Frontal cortex (tissue), 4 donors: ENCODE measurements around the gene CTH. TPM values are rescaled to one million over a fixed set of nuclear protein-coding genes. Genes with fewer than 3 reads are reported as not detected.
A peak's percentile ranks its signal among the peaks of the same experiment; 100 is the strongest.
"Not testable (repeated sequence)": the region's sequence is repeated elsewhere in the genome, so short reads cannot be mapped to it uniquely, and the experiment has no call there.

Source experiments
- DNase-seq, 2 donors: peaks; one replicate each; pipeline ENCODE4 v3.0.0; 2012; ENCODE audit warnings: low spot score in 2 of 2
- FAIRE-seq: peaks from 2 replicates; lab custom pipeline; 2012; peaks lifted over from hg19 to GRCh38; lab: Jason Lieb, UNC
- total RNA-seq: library from RNA; depleted of rRNA; stranded (reverse); fragments of >200 nt; gene quantifications from one replicate; pipeline ENCODE4 v1.2.3, GENCODE V29; 2014
- donor health status: control.
- donor health status: control.
- donor health status: control.

CTH gene
- total RNA-seq, result 4.9 TPM

DNA sequence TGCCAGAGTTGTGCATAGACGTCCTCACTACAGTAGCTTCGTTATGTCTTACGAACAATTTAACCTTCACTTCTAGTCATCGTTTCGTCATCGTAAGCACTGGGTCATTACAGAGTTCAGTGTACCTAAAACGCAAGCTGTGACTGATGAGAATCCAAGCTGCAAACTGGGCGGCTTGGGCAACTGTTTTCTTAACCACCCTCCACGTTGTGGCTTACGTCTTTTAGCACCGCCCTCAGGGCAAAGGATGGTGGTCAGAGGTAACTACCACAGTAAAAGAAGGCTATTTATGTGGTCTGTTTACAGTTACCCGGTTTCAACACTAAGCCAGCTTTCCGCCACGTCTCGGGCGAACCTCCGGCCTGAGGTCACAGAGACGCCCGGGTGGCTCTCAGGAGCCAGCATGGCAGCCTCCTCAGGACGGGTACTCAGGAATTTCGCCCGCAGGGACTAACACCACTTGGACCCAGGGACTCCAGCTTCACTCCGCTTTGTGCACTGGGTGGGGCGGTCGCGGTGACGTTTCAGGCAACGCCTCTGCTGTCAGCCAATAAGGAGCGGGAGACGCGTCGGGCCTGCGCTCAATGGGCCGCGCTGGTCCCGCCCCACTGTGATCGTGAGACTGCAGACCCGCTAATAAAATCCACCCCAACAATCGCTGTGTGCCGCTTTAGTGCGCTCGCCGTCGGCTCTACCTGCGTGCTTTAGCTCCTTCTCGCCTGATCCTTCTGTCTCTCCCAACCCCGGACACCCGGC lies at the start of gene CTH:
TSS of gene CTH (plus strand) at position 665 of the 756 bp plus-strand sequence. CDS start 148 bp downstream, outside the sequence.
- DNase-seq (peak; percentile 75 to 91), FAIRE-seq (peak; percentile 48)

- DNase-seq, result no peak
- no peak for FAIRE-seq
Measured at GRCh38 chr1:70361727-70362398, 49.2 kb upstream of the CTH start.

- no peak for FAIRE-seq
- no peak for DNase-seq
Measured at GRCh38 chr1:70364439-70364838, 46.6 kb upstream of the CTH start.

DNA sequence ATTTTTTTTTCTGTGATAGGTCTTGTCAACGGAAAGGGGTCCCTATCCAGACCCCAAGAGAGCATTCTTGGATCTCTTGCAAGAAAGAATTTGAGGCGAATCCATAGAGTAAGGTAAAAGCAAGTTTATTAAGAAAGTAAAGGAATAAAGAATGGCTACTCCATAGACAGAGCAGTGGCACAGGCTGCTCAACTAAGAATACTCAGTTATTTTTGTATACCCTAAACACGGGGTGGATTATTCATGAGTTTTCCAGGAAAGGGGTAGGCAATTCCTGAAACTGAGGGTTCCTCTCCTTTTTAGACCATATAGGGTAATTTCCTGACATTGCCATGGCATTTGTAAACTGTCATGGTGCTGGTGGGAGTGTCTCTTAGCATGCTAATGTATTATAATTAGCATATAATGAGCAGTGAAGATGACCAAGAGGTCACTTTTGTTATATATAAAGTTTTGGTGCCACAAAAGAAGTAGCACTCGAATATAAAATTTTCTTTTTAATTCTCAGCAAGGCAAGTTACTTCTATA lies 44.6 kb upstream of the CTH start:
- FAIRE-seq, result not testable (repeated sequence)

DNA sequence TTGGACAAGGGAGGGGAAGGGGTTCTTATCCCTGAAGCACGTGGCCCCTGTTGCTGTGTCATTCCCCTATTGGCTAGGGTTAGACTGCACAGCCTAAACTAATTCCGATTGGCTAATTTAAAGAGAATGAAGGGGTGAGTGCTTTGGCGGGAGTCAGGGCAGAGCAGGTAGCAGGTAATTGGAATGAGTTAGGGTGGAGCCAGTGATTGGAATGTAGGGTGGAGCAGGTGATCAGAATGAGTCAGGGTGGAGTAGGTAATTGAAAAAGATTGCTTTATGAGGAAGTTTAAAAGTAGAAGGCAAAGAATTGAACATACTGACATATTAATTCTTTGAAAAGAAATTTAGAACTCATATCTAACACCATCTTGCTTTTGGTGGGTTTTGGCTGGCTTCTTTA lies 44.1 kb upstream of the CTH start:
- FAIRE-seq, DNase-seq: not testable (repeated sequence)

More for the DNA sequence above, 44.6 kb upstream of the CTH start:
- DNase-seq, result not testable (repeated sequence)

DNA sequence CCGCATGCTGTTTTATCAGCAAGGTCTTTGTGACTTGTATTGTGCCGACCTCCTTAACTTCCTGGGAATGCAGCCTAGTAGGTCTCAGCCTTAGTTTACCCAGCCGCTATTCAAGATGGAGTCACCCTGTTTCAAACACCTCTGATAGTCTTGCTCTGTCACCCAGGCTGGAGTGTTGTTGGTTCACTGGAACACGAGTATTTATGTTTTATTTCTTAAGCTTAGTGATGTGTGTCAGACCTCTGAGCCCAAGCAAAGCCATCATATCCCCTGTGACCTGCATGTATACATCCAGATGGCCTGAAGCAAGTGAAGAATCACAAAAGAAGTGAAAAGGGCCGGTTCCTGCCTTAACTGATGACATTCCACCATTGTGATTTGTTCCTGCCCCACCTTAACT lies 43.7 kb upstream of the CTH start:
- not testable (repeated sequence) for DNase-seq, FAIRE-seq

DNA sequence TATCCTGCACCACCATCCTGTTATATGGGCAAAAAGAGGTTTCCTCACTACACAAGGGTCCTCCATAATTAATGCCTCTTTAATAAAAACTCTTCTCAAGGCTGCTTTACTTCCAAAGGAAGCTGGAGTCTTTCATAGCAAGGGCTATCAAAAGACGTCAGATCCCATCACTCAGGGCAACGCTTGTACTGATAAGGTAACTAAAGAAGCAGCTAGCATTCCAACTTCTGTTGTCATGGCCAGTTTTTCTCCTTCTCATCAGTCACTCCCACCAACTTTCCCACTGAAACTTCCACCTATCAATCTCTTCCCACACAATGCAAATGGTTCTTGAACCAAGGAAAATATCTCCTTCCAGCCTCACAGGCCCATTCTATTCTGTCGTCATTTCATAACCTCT lies 39.5 kb upstream of the CTH start:
- not testable (repeated sequence) for FAIRE-seq, DNase-seq

DNA sequence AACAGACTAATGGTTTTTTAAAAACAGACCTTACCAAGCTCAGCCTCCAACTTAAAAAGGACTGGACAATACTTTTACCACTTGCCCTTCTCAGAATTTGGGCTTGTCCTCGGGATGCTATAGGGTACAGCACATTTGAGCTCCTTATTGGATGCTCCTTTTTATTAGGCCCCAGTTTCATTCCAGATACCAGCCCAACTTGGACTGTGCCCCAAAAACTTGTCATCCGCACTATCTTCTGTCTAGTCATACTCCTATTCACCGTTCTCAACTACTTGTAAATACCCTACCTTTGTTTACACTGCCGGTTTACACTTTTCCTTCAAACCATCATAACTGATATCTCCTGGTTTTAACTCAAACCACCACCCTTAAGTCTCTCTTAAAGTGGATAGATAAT lies 38.6 kb upstream of the CTH start:
- DNase-seq (no peak), FAIRE-seq (no peak)

DNA sequence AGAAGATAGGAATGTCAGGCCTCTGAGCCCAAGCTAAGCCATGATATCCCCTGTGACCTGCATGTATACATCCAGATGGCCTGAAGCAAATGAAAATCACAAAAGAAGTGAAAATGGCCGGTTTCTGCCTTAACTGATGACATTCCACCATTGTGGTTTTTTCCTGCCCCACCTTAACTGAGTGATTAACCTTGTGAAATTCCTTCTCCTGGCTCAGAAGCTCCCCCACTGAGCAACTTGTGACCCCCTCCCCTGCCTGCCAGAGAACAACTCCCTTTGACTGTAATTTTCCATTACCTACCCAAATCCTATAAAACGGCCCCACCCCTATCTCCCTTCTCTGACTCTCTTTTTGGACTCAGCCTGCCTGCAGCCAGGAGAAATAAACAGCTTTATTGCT lies 37.5 kb upstream of the CTH start:
- FAIRE-seq, DNase-seq: not testable (repeated sequence)

DNA sequence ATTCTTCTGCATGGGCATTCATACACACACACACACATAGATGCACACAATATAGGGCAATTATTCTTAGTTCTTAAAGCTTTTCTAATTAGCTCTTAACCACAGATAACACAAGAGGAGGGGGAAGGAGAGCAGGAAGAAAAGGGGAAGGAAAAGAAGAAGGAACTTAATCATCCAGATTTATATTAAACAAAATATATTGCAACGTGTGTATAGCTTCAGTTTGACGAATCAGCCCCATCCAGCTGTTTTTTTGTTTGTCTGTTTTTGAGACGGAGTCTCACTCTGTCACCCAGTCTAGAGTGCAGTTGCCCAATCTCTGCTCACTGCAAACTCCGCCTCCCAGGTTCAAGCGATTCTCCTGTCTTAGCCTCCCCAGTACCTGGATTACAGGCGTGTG lies 34.9 kb upstream of the CTH start:
- no peak for FAIRE-seq
- DNase-seq, result no peak

DNA sequence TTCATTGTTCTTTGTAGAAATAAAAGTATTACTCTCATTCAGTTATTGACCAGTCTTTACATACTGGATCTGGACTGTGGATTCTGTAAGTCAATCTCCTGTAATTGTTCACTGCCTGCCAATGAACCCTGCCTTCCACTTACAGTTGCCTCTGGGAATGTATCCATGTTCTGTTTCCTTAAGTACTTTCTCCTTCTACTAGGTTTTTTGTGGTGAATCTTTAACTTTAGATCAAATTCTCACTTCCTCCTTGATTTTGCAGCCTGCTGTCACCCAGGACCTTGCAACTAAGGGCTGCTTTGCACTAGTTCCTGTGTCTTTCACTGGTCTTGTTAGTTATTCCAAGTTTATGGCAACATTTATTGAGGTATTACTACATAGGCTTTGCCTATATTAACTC lies 28.4 kb upstream of the CTH start:
- FAIRE-seq, result no peak
- DNase-seq, result no peak

- FAIRE-seq, result no peak
- DNase-seq, result no peak
Measured at GRCh38 chr1:70383483-70383882, 27.6 kb upstream of the CTH start.

DNA sequence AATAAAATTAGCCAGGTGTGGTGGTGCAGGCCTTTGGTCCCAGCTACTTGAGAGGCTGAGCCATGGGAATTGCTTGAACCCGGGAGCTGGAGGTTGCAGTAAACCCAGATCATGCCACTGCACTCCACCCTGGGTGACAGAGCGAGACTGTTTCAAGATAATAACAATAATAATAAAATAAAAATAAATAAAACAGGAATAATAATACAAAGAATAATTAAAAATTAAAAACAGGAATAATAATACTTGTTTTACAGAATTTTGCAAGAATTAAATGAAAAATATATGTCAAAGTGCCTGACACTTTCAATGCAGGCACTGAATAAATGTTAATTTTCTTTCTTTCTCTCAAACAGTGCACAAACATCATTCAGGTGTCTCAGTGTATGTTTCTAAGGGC lies 26.5 kb upstream of the CTH start:
- DNase-seq (no peak), FAIRE-seq (no peak)

DNA sequence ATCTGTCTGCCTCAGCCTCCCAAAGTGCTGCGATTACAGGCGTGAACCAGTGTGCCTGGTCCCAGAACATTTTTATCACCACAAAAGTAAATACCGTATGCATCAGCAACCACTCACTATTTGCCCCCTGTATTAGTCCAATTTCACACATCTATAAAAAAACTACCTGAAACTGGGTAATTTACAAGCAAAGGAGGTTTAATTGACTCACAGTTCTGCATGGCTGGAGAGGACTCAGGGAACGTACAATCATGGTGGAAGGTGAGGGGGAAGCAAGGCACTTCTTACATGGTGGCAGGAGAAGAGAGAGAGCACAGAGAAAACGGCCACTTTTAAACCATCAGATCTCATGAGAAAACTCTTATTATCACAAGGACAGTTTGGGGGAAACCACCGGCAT lies 25.6 kb upstream of the CTH start:
- DNase-seq, result no peak

GRCh38 chr1:70386121-70386520 lies 24.9 kb upstream of the CTH start:
- no peak for FAIRE-seq
- DNase-seq, result no peak

More for the DNA sequence above, 25.6 kb upstream of the CTH start:
- no peak for FAIRE-seq

GRCh38 chr1:70387507-70387906 lies 23.6 kb upstream of the CTH start:
- DNase-seq (no peak), FAIRE-seq (no peak)

- DNase-seq, result no peak
- no peak for FAIRE-seq
Measured at GRCh38 chr1:70392626-70393025, 18.4 kb upstream of the CTH start.

- FAIRE-seq (no peak), DNase-seq (no peak)
Measured at GRCh38 chr1:70396607-70397006, 14.5 kb upstream of the CTH start.

GRCh38 chr1:70397013-70397412 lies 14.1 kb upstream of the CTH start:
- no peak for DNase-seq
- FAIRE-seq, result no peak

DNA sequence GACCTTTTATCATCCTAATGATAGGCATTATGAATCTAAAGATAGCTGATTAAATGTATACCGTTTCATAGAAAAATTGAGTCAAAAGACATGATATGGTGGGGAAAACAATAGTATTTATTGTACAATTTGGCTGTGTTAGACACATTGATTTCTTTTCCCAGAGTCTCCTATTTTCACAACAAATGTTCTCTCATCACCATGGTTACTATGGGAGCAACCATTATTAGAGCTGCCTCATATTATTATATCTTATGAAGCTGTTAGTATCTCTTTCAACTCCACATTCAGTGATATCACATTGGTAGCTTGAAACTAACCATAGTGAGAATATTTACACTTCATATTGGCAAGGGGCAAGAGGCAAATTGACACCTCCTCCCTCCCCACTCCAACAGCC lies 10.7 kb upstream of the CTH start:
- no peak for FAIRE-seq

GRCh38 chr1:70401974-70402373 lies 9.1 kb upstream of the CTH start:
- no peak for FAIRE-seq
- DNase-seq, result no peak

More for the DNA sequence above, 10.7 kb upstream of the CTH start:
- DNase-seq, result no peak
